GM12878 (cell line): ENCODE data around the gene GCK. TPM values are rescaled to one million over a fixed set of nuclear protein-coding genes. Genes with fewer than 3 reads are reported as not detected.

Experiments
- ATAC-seq: fragments of 200-7000 bp; cut with Tn5 transposase; 3 replicates; pipeline ENCODE4 v1.9.1; 2020; ENCODE audit warnings: mild to moderate bottlenecking, moderate library complexity
- BruUV-seq: library from RNA; stranded (reverse); fragments of 400-500 nt; replicated peaks from 2 replicates; lab custom pipeline; 2021; lab: Mats Ljungman, UMichigan
- CTCF ChIA-PET: fragments of 300-600 bp; sonication (Branson Sonifier 250); formaldehyde crosslinking; extraction: SDS; loops from one replicate; lab custom pipeline; 2021; ENCODE audit warnings: inconsistent platforms; lab: Yijun Ruan, JAX
- POLR2A ChIA-PET: fragments of 350-600 bp; formaldehyde crosslinking; extraction: SDS; loops from one replicate; lab custom pipeline; 2021; ENCODE audit warnings: inconsistent platforms; lab: Charles Lee
- RAD21 ChIA-PET: fragments of 300-600 bp; sonication (Branson Sonifier 250); formaldehyde crosslinking; loops from one replicate; lab custom pipeline; 2023; ENCODE audit warnings: antibody characterized with exemption; ENCODE audit not compliant: unreplicated experiment; lab: Charles Lee
- SMC1A ChIA-PET: fragments of 300-600 bp; sonication (Branson Sonifier 250); formaldehyde crosslinking; loops from one replicate; lab custom pipeline; 2023; ENCODE audit not compliant: unreplicated experiment, uncharacterized antibody; lab: Charles Lee
- DNase-seq: peaks from one replicate; pipeline ENCODE4 v3.0.0-alpha.2; 2011; ENCODE audit warnings: low read depth, low spot score
- FAIRE-seq: peaks from 3 replicates; lab custom pipeline; 2011; peaks lifted over from hg19 to GRCh38; lab: Jason Lieb, UNC
- H2AFZ ChIP-seq: 2 replicates; pipeline ENCODE4 v1.6.0; 2011; ENCODE audit warnings: low read depth, low read length, control low read depth; ENCODE audit not compliant: control insufficient read depth
- H3K27ac ChIP-seq: 2 replicates; pipeline ENCODE4 v1.5.1; 2011; ENCODE audit warnings: control low read depth; ENCODE audit not compliant: control insufficient read depth, insufficient read depth
- H3K27me3 ChIP-seq, 2 experiments: replicated peaks in 1 of 2; 2 replicates each; pipeline versions ENCODE4 v1.6.0 to v1.6.1; 2011; ENCODE audit warnings: low read length in 1 of 2; ENCODE audit not compliant: control insufficient read depth in 2 of 2, insufficient read depth in 2 of 2
- H3K36me3 ChIP-seq, 2 experiments: 2 replicates each; pipeline ENCODE4 v1.5.1; 2011; ENCODE audit warnings: low read length in 1 of 2; ENCODE audit not compliant: control insufficient read depth in 2 of 2, insufficient read depth in 2 of 2
- H3K4me1 ChIP-seq: 2 replicates; pipeline ENCODE4 v1.6.1; 2011; ENCODE audit warnings: mild to moderate bottlenecking, low read length, moderate library complexity, mixed read lengths; ENCODE audit not compliant: control insufficient read depth, insufficient read depth
- H3K4me2 ChIP-seq: 2 replicates; pipeline ENCODE4 v1.6.0; 2011; ENCODE audit warnings: control low read depth; ENCODE audit not compliant: control insufficient read depth, insufficient read depth
- H3K4me3 ChIP-seq: fragments of 200-600 bp; sonication (generic); 2 replicates; pipeline ENCODE4 v1.5.1; 2016
- H3K79me2 ChIP-seq: 2 replicates; pipeline ENCODE4 v1.6.0; 2011; ENCODE audit warnings: low read length; ENCODE audit not compliant: control insufficient read depth, insufficient read depth
- H3K9ac ChIP-seq: 2 replicates; pipeline ENCODE4 v1.8.0; 2011; ENCODE audit warnings: low read length, control low read depth, mixed read lengths; ENCODE audit not compliant: control insufficient read depth, insufficient read depth
- H3K9me3 ChIP-seq: replicated peaks from 3 replicates; pipeline ENCODE4 v1.5.1; 2011; ENCODE audit warnings: mild to moderate bottlenecking, low read length; ENCODE audit not compliant: control insufficient read depth, insufficient read depth
- H4K20me1 ChIP-seq: 2 replicates; pipeline ENCODE4 v1.6.0; 2011; ENCODE audit not compliant: control insufficient read depth, insufficient read depth
- BMI1 ChIP-seq: fragments of 450-650 bp; IDR thresholded peaks from 2 replicates; pipeline ENCODE4 v1.6.1; 2016; ENCODE audit warnings: mild to moderate bottlenecking, moderate library complexity, borderline replicate concordance
- CTCF ChIP-seq, 3 experiments: IDR thresholded peaks in 2 of 3; conservative IDR thresholded peaks in 1 of 3; 2 replicates each; pipeline ENCODE4 v1.5.1; 2011; ENCODE audit warnings: low read depth in 3 of 3, low read length in 3 of 3, mild to moderate bottlenecking in 3 of 3, control low read depth in 2 of 3, moderate library complexity in 2 of 3, inconsistent platforms in 1 of 3, mixed read lengths in 1 of 3; ENCODE audit not compliant: control insufficient read depth in 2 of 3, insufficient read depth in 1 of 3; ENCODE audit errors: extremely low read depth in 1 of 3
- ELK1 ChIP-seq: IDR thresholded peaks from 2 replicates; pipeline ENCODE4 v1.6.1; 2012; ENCODE audit warnings: low read depth, low read length, improper control_type of control experiment
- NR2C1 ChIP-seq: fragments of 450-650 bp; IDR thresholded peaks from 2 replicates; pipeline ENCODE4 v1.6.1; 2017; ENCODE audit warnings: antibody characterized with exemption, mild to moderate bottlenecking, moderate library complexity
- RAD21 ChIP-seq: IDR thresholded peaks from 2 replicates; pipeline ENCODE4 v1.6.1; 2011; ENCODE audit warnings: mild to moderate bottlenecking, low read depth, low read length, moderate library complexity; ENCODE audit not compliant: insufficient read depth
- RFX5 ChIP-seq: IDR thresholded peaks from 2 replicates; pipeline ENCODE4 v1.6.1; 2011; ENCODE audit warnings: low read depth, low read length, improper control_type of control experiment
- WRNIP1 ChIP-seq: IDR thresholded peaks from 2 replicates; pipeline ENCODE4 v1.6.1; 2011; ENCODE audit warnings: low read depth, low read length, improper control_type of control experiment, borderline replicate concordance
- WGBS: methylation state at CpG from one replicate; pipeline ENCODE4 v1.1.6; 2016; ENCODE audit warnings: low lambda C conversion rate; ENCODE audit not compliant: insufficient replicate concordance, insufficient coverage; ENCODE audit errors: missing lambda C conversion rate; 5-methylcytosine and 5-hydroxymethylcytosine counted together
- in situ Hi-C: fragments of 300-500 bp; cut with MboI; formaldehyde crosslinking; loops from 9 replicates; pipeline ENCODE4 v1.14.3; 2018; ENCODE audit warnings: mixed read lengths
- intact Hi-C: fragments of 100-400 bp; cut with micrococcal nuclease; formaldehyde crosslinking; loops from one replicate; pipeline ENCODE4 v1.14.2; 2022; ENCODE audit not compliant: unreplicated experiment
- polyA plus RNA-seq, 11 experiments: library from polyadenylated mRNA; depleted of rRNA in 4 of 11; unstranded in 6 of 11; stranded (reverse) in 5 of 11; fragments of >200 nt; fragmentation: Nextera tagmentation in 4 of 11; fragmentation: Illumina TruSeq in 1 of 11; extraction: Ambion mirVana in 4 of 11; extraction: Trizol in 1 of 11; gene quantifications; 1 replicate in 1 of 11; 2 replicates in 10 of 11; pipeline versions ENCODE4 v1.2.1 to v1.2.3, GENCODE V29; 2011 to 2016; ENCODE audit warnings: inconsistent platforms in 2 of 11, missing spikeins in 2 of 11, low read depth in 1 of 11
- total RNA-seq, 4 experiments: library from RNA; depleted of rRNA in 3 of 4; stranded (reverse); fragments of >200 nt in 3 of 4; fragmentation: Illumina TruSeq in 1 of 4; extraction: Trizol in 1 of 4; gene quantifications; 2 replicates each; pipeline versions ENCODE4 v1.2.1 to v1.2.3, GENCODE V29; 2013 to 2021
- TF ChIP-seq, protein P1 (sequence below): IDR thresholded peaks from 2 replicates; pipeline ENCODE4 v1.6.1; 2011; ENCODE audit warnings: mild to moderate bottlenecking, low read depth, low read length, moderate library complexity; ENCODE audit not compliant: insufficient replicate concordance
- TF ChIP-seq, protein P2 (sequence below): fragments of 450-650 bp; formaldehyde crosslinking; IDR thresholded peaks from 2 replicates; pipeline ENCODE4 v1.4.0; 2022; ENCODE audit warnings: mild to moderate bottlenecking, moderate library complexity
- TF ChIP-seq, protein P3 (sequence below): fragments of 450-650 bp; IDR thresholded peaks from 2 replicates; pipeline ENCODE4 v1.6.1; 2017; ENCODE audit warnings: borderline replicate concordance

GCK gene
- total and polyA plus RNA-seq, 10 of the 15 experiments (the other 5 are each of a cell fraction or from before 2014, with no cell fraction given): 0.06 to 0.16 TPM; not detected in 8

DNA sequence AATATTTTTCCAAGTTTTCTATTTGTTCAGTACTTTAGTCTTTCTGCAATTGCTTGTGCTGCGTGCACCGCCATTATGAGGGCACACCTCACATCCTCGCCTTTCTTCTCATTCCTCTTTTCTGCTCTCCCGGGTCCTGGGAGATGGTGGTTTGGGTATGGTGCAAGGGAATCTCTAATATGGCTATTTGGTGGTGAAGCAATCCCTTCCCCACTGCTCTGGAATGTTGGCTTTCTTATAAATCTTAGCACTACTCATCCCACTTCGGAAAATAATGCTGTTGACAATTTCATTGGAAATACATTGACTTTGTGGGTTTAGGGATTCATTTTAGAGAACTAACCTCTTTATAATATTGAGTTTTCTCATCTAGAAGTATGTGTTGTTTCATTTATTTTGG, 1.9 kb upstream of the GCK start:
- ChIA-PET SMC1A (no interaction called here), RAD21 (no interaction called here), POLR2A (no interaction called here), CTCF (no interaction called here)
- intact Hi-C loops (loop anchor here (5.0 kb wide), 1 partner anchor 39 kb away; no protein-coding TSS in a partner anchor), in situ Hi-C loops (no loop called here)
- DNase-seq (no peak), FAIRE-seq (no peak), ATAC-seq (no peak)
- BruUV-seq: no TSS peak
- H4K20me1 ChIP-seq: no peaks in the 10 kb centered on the region
- no peaks in the 10 kb centered on the region for H3K4me1 ChIP-seq
- no peak overlapping the region for H3K9ac ChIP-seq
- H3K9me3 ChIP-seq: no peaks in the 10 kb centered on the region
- no peak overlapping the region for H3K4me2 ChIP-seq
- 63% methylated on average over 5 of the region's 5 CpGs for WGBS
- no peak overlapping the region for H3K27ac ChIP-seq
- no peaks in the 10 kb centered on the region; a peak in 1 of 4 replicates for H3K27me3 ChIP-seq
- H3K4me3 ChIP-seq: no peak overlapping the region
- H2AFZ ChIP-seq: no peak overlapping the region
- H3K36me3 ChIP-seq: no peaks in the 10 kb centered on the region
- H3K79me2 ChIP-seq: no peaks in the 10 kb centered on the region
- TF ChIP-seq, protein P1, sequence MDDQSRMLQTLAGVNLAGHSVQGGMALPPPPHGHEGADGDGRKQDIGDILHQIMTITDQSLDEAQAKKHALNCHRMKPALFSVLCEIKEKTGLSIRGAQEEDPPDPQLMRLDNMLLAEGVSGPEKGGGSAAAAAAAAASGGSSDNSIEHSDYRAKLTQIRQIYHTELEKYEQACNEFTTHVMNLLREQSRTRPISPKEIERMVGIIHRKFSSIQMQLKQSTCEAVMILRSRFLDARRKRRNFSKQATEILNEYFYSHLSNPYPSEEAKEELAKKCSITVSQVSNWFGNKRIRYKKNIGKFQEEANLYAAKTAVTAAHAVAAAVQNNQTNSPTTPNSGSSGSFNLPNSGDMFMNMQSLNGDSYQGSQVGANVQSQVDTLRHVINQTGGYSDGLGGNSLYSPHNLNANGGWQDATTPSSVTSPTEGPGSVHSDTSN: no peak
- no peak for TF ChIP-seq RFX5
- TF ChIP-seq BMI1: no peak
- TF ChIP-seq, protein P2, sequence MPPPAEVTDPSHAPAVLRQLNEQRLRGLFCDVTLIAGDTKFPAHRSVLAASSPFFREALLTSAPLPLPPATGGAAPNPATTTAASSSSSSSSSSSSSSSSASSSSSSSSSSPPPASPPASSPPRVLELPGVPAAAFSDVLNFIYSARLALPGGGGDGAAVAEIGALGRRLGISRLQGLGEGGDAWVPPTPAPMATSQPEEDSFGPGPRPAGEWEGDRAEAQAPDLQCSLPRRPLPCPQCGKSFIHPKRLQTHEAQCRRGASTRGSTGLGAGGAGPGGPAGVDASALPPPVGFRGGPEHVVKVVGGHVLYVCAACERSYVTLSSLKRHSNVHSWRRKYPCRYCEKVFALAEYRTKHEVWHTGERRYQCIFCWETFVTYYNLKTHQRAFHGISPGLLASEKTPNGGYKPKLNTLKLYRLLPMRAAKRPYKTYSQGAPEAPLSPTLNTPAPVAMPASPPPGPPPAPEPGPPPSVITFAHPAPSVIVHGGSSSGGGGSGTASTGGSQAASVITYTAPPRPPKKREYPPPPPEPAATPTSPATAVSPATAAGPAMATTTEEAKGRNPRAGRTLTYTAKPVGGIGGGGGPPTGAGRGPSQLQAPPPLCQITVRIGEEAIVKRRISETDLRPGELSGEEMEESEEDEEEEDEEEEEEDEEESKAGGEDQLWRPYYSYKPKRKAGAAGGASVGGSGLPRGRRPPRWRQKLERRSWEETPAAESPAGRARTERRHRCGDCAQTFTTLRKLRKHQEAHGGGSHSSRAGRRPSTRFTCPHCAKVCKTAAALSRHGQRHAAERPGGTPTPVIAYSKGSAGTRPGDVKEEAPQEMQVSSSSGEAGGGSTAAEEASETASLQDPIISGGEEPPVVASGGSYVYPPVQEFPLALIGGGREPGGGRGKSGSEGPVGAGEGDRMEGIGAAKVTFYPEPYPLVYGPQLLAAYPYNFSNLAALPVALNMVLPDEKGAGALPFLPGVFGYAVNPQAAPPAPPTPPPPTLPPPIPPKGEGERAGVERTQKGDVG (CRISPR knock-in tag): no peak
- TF ChIP-seq ELK1: no peak
- no peak for TF ChIP-seq WRNIP1
- no peak for TF ChIP-seq CTCF (IDR thresholded peaks at IDR 0.05 in 2 of 3, conservative IDR thresholded peaks at IDR 0.05 in 1 of 3; ENCODE audit: control insufficient read depth in 2 of 3, extremely low read depth in 1 of 3, insufficient read depth in 1 of 3, low read depth in 3 of 3, low read length in 3 of 3)
- TF ChIP-seq NR2C1: no peak
- TF ChIP-seq RAD21: no peak
- TF ChIP-seq, protein P3, sequence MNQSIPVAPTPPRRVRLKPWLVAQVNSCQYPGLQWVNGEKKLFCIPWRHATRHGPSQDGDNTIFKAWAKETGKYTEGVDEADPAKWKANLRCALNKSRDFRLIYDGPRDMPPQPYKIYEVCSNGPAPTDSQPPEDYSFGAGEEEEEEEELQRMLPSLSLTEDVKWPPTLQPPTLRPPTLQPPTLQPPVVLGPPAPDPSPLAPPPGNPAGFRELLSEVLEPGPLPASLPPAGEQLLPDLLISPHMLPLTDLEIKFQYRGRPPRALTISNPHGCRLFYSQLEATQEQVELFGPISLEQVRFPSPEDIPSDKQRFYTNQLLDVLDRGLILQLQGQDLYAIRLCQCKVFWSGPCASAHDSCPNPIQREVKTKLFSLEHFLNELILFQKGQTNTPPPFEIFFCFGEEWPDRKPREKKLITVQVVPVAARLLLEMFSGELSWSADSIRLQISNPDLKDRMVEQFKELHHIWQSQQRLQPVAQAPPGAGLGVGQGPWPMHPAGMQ: no peak
